ENCODE data around the gene PLET1. TPM values are rescaled to one million over a fixed set of nuclear protein-coding genes. Genes with fewer than 3 reads are reported as not detected.

The PLET1 gene
- total RNA-seq, 1 experiment from 2014 or later: not detected

DNA sequence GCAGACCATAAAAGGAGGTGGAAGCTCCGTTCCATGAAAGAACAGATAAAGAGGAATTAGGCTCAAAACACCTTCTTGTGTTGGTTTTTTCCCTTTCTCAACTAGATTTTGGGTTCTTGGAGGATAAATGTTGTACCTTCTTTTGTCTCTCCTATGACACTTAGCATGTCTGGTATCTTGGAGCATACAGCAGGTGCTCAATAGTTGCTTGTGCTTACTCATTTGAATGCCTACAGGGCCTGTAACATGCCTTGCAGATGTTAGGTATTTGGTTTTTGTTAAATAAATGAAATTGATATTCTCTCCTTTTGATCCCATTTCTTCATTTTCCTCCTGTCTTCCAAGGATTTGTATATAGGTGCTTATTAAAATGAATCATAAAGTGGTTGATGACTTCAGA lies 16.4 kb upstream of the PLET1 start:
- no peak for TF ChIP-seq POLR2AphosphoS5 (IDR thresholded peaks at IDR 0.05; ENCODE audit: low read depth, low read length)
- H3K4me3 ChIP-seq (replicated peaks in 1 of 2; ENCODE audit: low read depth in 1 of 2, low read length in 2 of 2): no peak overlapping the region
- POLR2A ChIA-PET: interaction anchor here (0.6 kb wide), 2 partner anchors 51 to 117 kb away, joined by 3 to 4 read pairs; partner anchors contain the start of gene PTS
- H3K27ac ChIP-seq (ENCODE audit: low read depth, low read length): no peak overlapping the region
- no peak overlapping the region for H2AFZ ChIP-seq (ENCODE audit: low read depth, low read length, poor library complexity, severe bottlenecking)
- BruUV-seq (replicated peaks): no TSS peak
- RAD21 ChIA-PET (ENCODE audit: low non-redundant PET in 1 of 2, low total read pairs in 2 of 2, uncharacterized antibody in 2 of 2, unreplicated experiment in 2 of 2): no interaction called here
- no peaks in the 10 kb centered on the region for H3K36me3 ChIP-seq (ENCODE audit: control insufficient read depth in 1 of 2, insufficient read depth in 2 of 2, low read length in 2 of 2)
- no peaks in the 10 kb centered on the region for H3K27me3 ChIP-seq (ENCODE audit: insufficient read depth, low read length)
- no peak overlapping the region for H3K9ac ChIP-seq (ENCODE audit: low read length)
- DNase-seq (ENCODE audit: low read depth, low spot score) (no peak), ATAC-seq (no peak)
- H3K4me2 ChIP-seq (ENCODE audit: low read length): no peak overlapping the region
- CTCF ChIA-PET: no interaction called here
- H3K79me2 ChIP-seq (ENCODE audit: insufficient read depth, low read length): no peaks in the 10 kb centered on the region
- no peaks in the 10 kb centered on the region for H3K9me3 ChIP-seq (ENCODE audit: control insufficient read depth in 1 of 2, insufficient read depth in 1 of 2, low read depth in 1 of 2, low read length in 2 of 2)
- H3K4me1 ChIP-seq (ENCODE audit: control insufficient read depth in 1 of 2, insufficient read depth in 2 of 2, low read length in 2 of 2): peaks cover 0 to 5% of the 10 kb centered on the region in 2 experiments; a peak in 2 of 4 replicates
- no peaks in the 10 kb centered on the region for H4K20me1 ChIP-seq (ENCODE audit: insufficient read depth)
- intact Hi-C loops (cut with micrococcal nuclease): no loop called here
- H3K9me2 ChIP-seq (ENCODE audit: insufficient read depth): no peaks in the 10 kb centered on the region

- no peak overlapping the region for H3K4me3 ChIP-seq (replicated peaks in 1 of 2; ENCODE audit: low read depth in 1 of 2, low read length in 2 of 2)
- no TSS peak for BruUV-seq (replicated peaks)
- no peak overlapping the region for H3K4me2 ChIP-seq (ENCODE audit: low read length)
- H2AFZ ChIP-seq (ENCODE audit: low read depth, low read length, poor library complexity, severe bottlenecking): no peak overlapping the region
- TF ChIP-seq RAD21 (IDR thresholded peaks at IDR 0.05; ENCODE audit: low read depth): no peak
- no peak for TF ChIP-seq ELF1 (IDR thresholded peaks at IDR 0.05; ENCODE audit: borderline replicate concordance, low read depth)
- TF ChIP-seq SRF (IDR thresholded peaks at IDR 0.05; ENCODE audit: low read depth): no peak
- ChIA-PET RAD21 (ENCODE audit: low non-redundant PET in 1 of 2, low total read pairs in 2 of 2, uncharacterized antibody in 2 of 2, unreplicated experiment in 2 of 2) (no interaction called here), POLR2A (no interaction called here), CTCF (interaction anchor here (0.9 kb wide), 1 partner anchor 53 kb away, joined by 3 read pairs; no protein-coding TSS in a partner anchor)
- peaks cover 0 to 11% of the 10 kb centered on the region in 2 experiments; a peak in 2 of 4 replicates for H3K4me1 ChIP-seq (ENCODE audit: control insufficient read depth in 1 of 2, insufficient read depth in 2 of 2, low read length in 2 of 2)
- H3K9me3 ChIP-seq (ENCODE audit: control insufficient read depth in 1 of 2, insufficient read depth in 1 of 2, low read depth in 1 of 2, low read length in 2 of 2): no peaks in the 10 kb centered on the region
- ATAC-seq (no peak), DNase-seq (ENCODE audit: low read depth, low spot score) (no peak)
- H3K9me2 ChIP-seq (ENCODE audit: insufficient read depth): no peaks in the 10 kb centered on the region
- H3K36me3 ChIP-seq (ENCODE audit: control insufficient read depth in 1 of 2, insufficient read depth in 2 of 2, low read length in 2 of 2): no peaks in the 10 kb centered on the region
- intact Hi-C loops (cut with micrococcal nuclease): no loop called here
- H3K27ac ChIP-seq (ENCODE audit: low read depth, low read length): no peak overlapping the region
- H4K20me1 ChIP-seq (ENCODE audit: insufficient read depth): no peaks in the 10 kb centered on the region
- H3K79me2 ChIP-seq (ENCODE audit: insufficient read depth, low read length): no peaks in the 10 kb centered on the region
- H3K27me3 ChIP-seq (ENCODE audit: insufficient read depth, low read length): no peaks in the 10 kb centered on the region
- no peak overlapping the region for H3K9ac ChIP-seq (ENCODE audit: low read length)
Measured at GRCh38 chr11:112274007-112274783, 13.5 kb upstream of the PLET1 start.

Data from HCT116 (cell line).